Measurements from ENCODE around the gene RPL14. TPM values are rescaled to one million over a fixed set of nuclear protein-coding genes. Genes with fewer than 3 reads are reported as not detected.

Gene RPL14
- polyA plus RNA-seq, 1 of the 3 experiments (the other 2 are of a cell fraction), result 416 TPM

DNA sequence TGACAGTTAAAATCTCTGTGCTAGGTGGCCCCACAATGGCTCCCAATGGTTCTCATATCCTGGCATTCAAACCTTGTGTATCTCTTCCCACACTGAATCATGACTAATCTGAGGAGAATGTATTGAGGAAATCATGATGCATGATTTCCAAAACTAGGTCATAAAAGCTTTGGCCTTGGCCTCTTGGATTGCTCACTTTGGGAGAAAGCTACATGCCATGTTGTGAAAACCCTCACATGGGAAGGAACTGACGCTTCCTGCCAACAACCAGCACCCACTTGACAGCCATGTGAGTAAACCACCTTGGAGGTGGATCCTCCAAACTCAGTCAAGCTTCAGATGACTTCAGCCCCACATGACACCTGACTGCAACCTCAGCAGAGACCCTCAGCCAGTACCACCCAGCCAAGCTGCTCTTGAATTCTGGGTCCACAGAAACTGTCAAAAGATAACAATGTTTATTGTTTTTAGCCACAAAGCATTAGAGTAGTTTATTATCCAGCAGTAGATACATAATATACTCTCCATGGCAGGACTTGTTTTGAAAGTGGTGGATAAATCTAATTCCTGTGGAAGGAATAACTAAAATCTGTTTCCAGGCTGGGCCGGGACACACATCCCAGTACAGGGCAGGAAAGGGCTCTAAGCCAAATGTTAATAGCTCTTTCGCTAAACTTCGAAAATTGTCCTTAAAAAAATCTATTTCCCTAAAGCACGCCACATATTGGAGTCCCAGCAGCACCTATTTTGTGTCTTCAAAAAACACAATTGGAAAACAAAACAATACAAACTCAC is 47.7 kb downstream of the RPL14 start:
- peak; percentile 84 for TF ChIP-seq FOSL2 (IDR thresholded peaks at IDR 0.05; ENCODE audit: borderline replicate concordance, low read depth)
- no peak for TF ChIP-seq RFX5 (IDR thresholded peaks at IDR 0.05; ENCODE audit: low read length)
- TF ChIP-seq RXRA (IDR thresholded peaks at IDR 0.05; ENCODE audit: borderline replicate concordance, low read depth), result 0 out of 2 replicates have a peak, but pooled peaks have one; percentile 34
- TF ChIP-seq JUND (IDR thresholded peaks at IDR 0.05), result peak; percentile 75
- TF ChIP-seq PBX3 (IDR thresholded peaks at IDR 0.05), result peak; percentile 22; the same call in 1 of the 2 replicates
- TF ChIP-seq TCF12 (IDR thresholded peaks at IDR 0.05), result peak; percentile 40; the same call in 1 of the 2 replicates
- TF ChIP-seq POLR2AphosphoS5 (IDR thresholded peaks at IDR 0.05; ENCODE audit: low read depth, low read length), result no peak; the same call in 1 of the 2 replicates
- TF ChIP-seq TEAD4 (IDR thresholded peaks at IDR 0.05; ENCODE audit: borderline replicate concordance, insufficient read depth), result peak; percentile 57; the same call in 1 of the 2 replicates
- TF ChIP-seq, protein P1, sequence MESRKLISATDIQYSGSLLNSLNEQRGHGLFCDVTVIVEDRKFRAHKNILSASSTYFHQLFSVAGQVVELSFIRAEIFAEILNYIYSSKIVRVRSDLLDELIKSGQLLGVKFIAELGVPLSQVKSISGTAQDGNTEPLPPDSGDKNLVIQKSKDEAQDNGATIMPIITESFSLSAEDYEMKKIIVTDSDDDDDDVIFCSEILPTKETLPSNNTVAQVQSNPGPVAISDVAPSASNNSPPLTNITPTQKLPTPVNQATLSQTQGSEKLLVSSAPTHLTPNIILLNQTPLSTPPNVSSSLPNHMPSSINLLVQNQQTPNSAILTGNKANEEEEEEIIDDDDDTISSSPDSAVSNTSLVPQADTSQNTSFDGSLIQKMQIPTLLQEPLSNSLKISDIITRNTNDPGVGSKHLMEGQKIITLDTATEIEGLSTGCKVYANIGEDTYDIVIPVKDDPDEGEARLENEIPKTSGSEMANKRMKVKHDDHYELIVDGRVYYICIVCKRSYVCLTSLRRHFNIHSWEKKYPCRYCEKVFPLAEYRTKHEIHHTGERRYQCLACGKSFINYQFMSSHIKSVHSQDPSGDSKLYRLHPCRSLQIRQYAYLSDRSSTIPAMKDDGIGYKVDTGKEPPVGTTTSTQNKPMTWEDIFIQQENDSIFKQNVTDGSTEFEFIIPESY (IDR thresholded peaks at IDR 0.05; ENCODE audit: borderline replicate concordance, low read depth), result no peak
- TF ChIP-seq, protein P2, sequence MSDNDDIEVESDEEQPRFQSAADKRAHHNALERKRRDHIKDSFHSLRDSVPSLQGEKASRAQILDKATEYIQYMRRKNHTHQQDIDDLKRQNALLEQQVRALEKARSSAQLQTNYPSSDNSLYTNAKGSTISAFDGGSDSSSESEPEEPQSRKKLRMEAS (IDR thresholded peaks at IDR 0.05; ENCODE audit: low read depth), result peak; percentile 79
- Histone ChIP-seq H3K4me3 (ENCODE audit: low read depth in 2 of 2, low read length in 1 of 2) (no peak overlapping the region), H2AFZ (ENCODE audit: low read depth) (no peak overlapping the region), H3K36me3 (replicated peaks in 1 of 2; ENCODE audit: control insufficient read depth in 1 of 2, insufficient read depth in 2 of 2, low read length in 1 of 2) (peaks cover 0 to 2% of the 10 kb centered on the region in 2 experiments), H3K4me2 (peak overlapping the region; percentile 74), H3K9me2 (no peaks in the 10 kb centered on the region), H3K9me3 (no peaks in the 10 kb centered on the region), H4K20me1 (ENCODE audit: insufficient read depth) (no peaks in the 10 kb centered on the region), H3K4me1 (ENCODE audit: control insufficient read depth in 1 of 2, insufficient read depth in 2 of 2, low read depth in 1 of 2, low read length in 1 of 2) (peaks cover 2 to 8% of the 10 kb centered on the region in 2 experiments), H3F3A (replicated peaks; ENCODE audit: insufficient read depth) (peaks cover 5% of the 10 kb centered on the region), H3K27ac (ENCODE audit: low read depth in 2 of 2, low read length in 1 of 2) (peak overlapping the region in 1 of 2 experiments; percentile 82; a peak in 2 of 4 replicates), H3K79me2 (ENCODE audit: insufficient read depth) (no peaks in the 10 kb centered on the region), H3K9ac (peak overlapping the region; percentile 70; the same call in 1 of the 2 replicates), H3K27me3 (ENCODE audit: insufficient read depth) (no peaks in the 10 kb centered on the region)
- WGBS (ENCODE audit: low lambda C conversion rate), result 86% methylated on average over 5 of the region's 5 CpGs
- ChIA-PET POLR2A (interaction anchor here (1.2 to 2.3 kb wide), 5 partner anchors 10 to 694 kb away, joined by 3 to 45 read pairs (median 12); partner anchors contain the start of genes CTNNB1, RPL14, ZNF619 and ZNF621), CTCF (interaction anchor here (1.1 to 3.0 kb wide), 11 partner anchors 9 to 178 kb away, joined by 3 to 14 read pairs (median 6); partner anchors contain the start of genes ZNF619 and ZNF621)
- DNase-seq, result no peak
